Measurements from ENCODE around the gene DSCAM.

GRCh38 chr21:40631211-40631610 is 215.7 kb downstream of the DSCAM start:
- TF ChIP-seq CTCF (IDR thresholded peaks at IDR 0.05; ENCODE audit: extremely low read depth in 1 of 2, insufficient read depth in 1 of 2, low read depth in 1 of 2, low read length in 2 of 2), result no peak
- no peak for TF ChIP-seq POLR2AphosphoS5 (IDR thresholded peaks at IDR 0.05; ENCODE audit: insufficient read depth, low read depth, low read length)
- TF ChIP-seq, protein P1, sequence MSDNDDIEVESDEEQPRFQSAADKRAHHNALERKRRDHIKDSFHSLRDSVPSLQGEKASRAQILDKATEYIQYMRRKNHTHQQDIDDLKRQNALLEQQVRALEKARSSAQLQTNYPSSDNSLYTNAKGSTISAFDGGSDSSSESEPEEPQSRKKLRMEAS (IDR thresholded peaks at IDR 0.05; ENCODE audit: insufficient read depth, insufficient read length), result no peak
- no peak for TF ChIP-seq FOS (IDR thresholded peaks at IDR 0.05; ENCODE audit: borderline replicate concordance, insufficient read depth, low read length)
- no peak for TF ChIP-seq EZH2 (IDR thresholded peaks at IDR 0.05; ENCODE audit: borderline replicate concordance, low read depth, low read length, severe bottlenecking)
- no peak for TF ChIP-seq POLR2A (IDR thresholded peaks at IDR 0.05; ENCODE audit: low read depth, low read length)
- no peak for TF ChIP-seq JUN (IDR thresholded peaks at IDR 0.05; ENCODE audit: borderline replicate concordance, insufficient read depth, insufficient read length, low read depth)
